Endothelial cell of umbilical vein (primary cell): Measurements from ENCODE around the gene GPD1L. TPM values are rescaled to one million over a fixed set of nuclear protein-coding genes. Genes with fewer than 3 reads are reported as not detected.

Experiments
- BruUV-seq: library from RNA; stranded (reverse); fragments of 400-500 nt; replicated peaks from 2 replicates; lab custom pipeline; 2021; lab: Mats Ljungman, UMichigan
- CTCF ChIA-PET: fragments of 300-600, 350-600 bp; sonication (Branson Sonifier 250); formaldehyde crosslinking; loops from one replicate; lab custom pipeline; 2021; ENCODE audit warnings: antibody characterized with exemption, inconsistent platforms; lab: Charles Lee
- POLR2A ChIA-PET: fragments of 300-600, 350-600 bp; sonication (Branson Sonifier 250); formaldehyde crosslinking; loops from one replicate; lab custom pipeline; 2021; ENCODE audit warnings: antibody characterized with exemption, inconsistent platforms; lab: Charles Lee
- DNase-seq: peaks from one replicate; pipeline ENCODE4 v3.0.0-alpha.2; 2011; ENCODE audit warnings: low read depth, low spot score
- FAIRE-seq: peaks from 2 replicates; lab custom pipeline; 2011; peaks lifted over from hg19 to GRCh38; lab: Jason Lieb, UNC
- H2AFZ ChIP-seq: 2 replicates; pipeline ENCODE4 v1.6.0; 2012; ENCODE audit warnings: low read depth, low read length, control low read depth, inconsistent platforms
- H3K27ac ChIP-seq: 2 replicates; pipeline ENCODE4 v1.5.1; 2011; ENCODE audit warnings: low read depth, mild to moderate bottlenecking, control low read depth, low read length, moderate library complexity; ENCODE audit not compliant: insufficient read depth
- H3K27me3 ChIP-seq, 2 experiments: 2 replicates each; pipeline versions ENCODE4 v1.6.0 to v1.6.1; 2011; ENCODE audit warnings: low read length in 2 of 2, mixed read lengths in 1 of 2; ENCODE audit not compliant: control insufficient read depth in 2 of 2, insufficient read depth in 2 of 2
- H3K36me3 ChIP-seq, 2 experiments: 2 replicates in 1 of 2; 3 replicates in 1 of 2; pipeline ENCODE4 v1.5.1; 2011; ENCODE audit warnings: low read length in 2 of 2, mild to moderate bottlenecking in 1 of 2, moderate library complexity in 1 of 2; ENCODE audit not compliant: control insufficient read depth in 2 of 2, insufficient read depth in 2 of 2; ENCODE audit errors: extremely low read depth in 1 of 2
- H3K4me1 ChIP-seq: 3 replicates; pipeline ENCODE4 v1.5.1; 2011; ENCODE audit warnings: mild to moderate bottlenecking, low read length; ENCODE audit not compliant: control insufficient read depth, insufficient read depth; ENCODE audit errors: extremely low read depth
- H3K4me2 ChIP-seq: 2 replicates; pipeline ENCODE4 v1.6.1; 2011; ENCODE audit warnings: low read length, control low read depth, mixed read lengths; ENCODE audit not compliant: insufficient read depth
- H3K4me3 ChIP-seq, 3 experiments: fragments of 200-600 bp in 1 of 3; sonication (generic), shearing (Covaris generic) in 1 of 3; replicated peaks in 1 of 3; 2 replicates each; pipeline ENCODE4 v1.5.1; 2011 to 2016; ENCODE audit warnings: control low read depth in 3 of 3, low read length in 3 of 3, mild to moderate bottlenecking in 2 of 3, inconsistent platforms in 1 of 3, low read depth in 1 of 3, moderate library complexity in 1 of 3; ENCODE audit not compliant: insufficient read depth in 1 of 3
- H3K79me2 ChIP-seq: 2 replicates; pipeline ENCODE4 v1.6.0; 2012; ENCODE audit warnings: low read length, inconsistent platforms; ENCODE audit not compliant: control insufficient read depth, insufficient read depth
- H3K9ac ChIP-seq: replicated peaks from 2 replicates; pipeline ENCODE3; 2011; ENCODE audit warnings: low read length, control low read depth; ENCODE audit not compliant: insufficient read depth; ENCODE audit errors: extremely low read depth
- H3K9me1 ChIP-seq: replicated peaks from 3 replicates; pipeline ENCODE4 v1.6.0; 2011; ENCODE audit warnings: mild to moderate bottlenecking, low read length; ENCODE audit not compliant: control insufficient read depth, insufficient read depth; ENCODE audit errors: extremely low read depth
- H3K9me3 ChIP-seq: replicated peaks from 2 replicates; pipeline ENCODE4 v1.5.1; 2012; ENCODE audit warnings: low read length, inconsistent platforms; ENCODE audit not compliant: control insufficient read depth, insufficient read depth
- H4K20me1 ChIP-seq: replicated peaks from 2 replicates; pipeline ENCODE3; 2011; ENCODE audit warnings: mild to moderate bottlenecking, low read length; ENCODE audit not compliant: control insufficient read depth, insufficient read depth; ENCODE audit errors: extremely low read depth
- CTCF ChIP-seq, 2 donors: IDR thresholded peaks; 1 replicate in 1 of 2; 2 replicates in 1 of 2; pipeline ENCODE4 v1.5.1; 2011; ENCODE audit warnings: low read length in 2 of 2, mild to moderate bottlenecking in 2 of 2, moderate library complexity in 2 of 2, control low read depth in 1 of 2, inconsistent platforms in 1 of 2, low read depth in 1 of 2; ENCODE audit not compliant: insufficient read depth in 1 of 2; ENCODE audit errors: extremely low read depth in 1 of 2
- EZH2 ChIP-seq: IDR thresholded peaks from 2 replicates; pipeline ENCODE4 v1.6.1; 2012; ENCODE audit warnings: borderline replicate concordance, low read depth, mild to moderate bottlenecking, moderate library complexity, low read length, inconsistent platforms; ENCODE audit not compliant: severe bottlenecking
- FOS ChIP-seq: IDR thresholded peaks from 2 replicates; pipeline ENCODE4 v1.6.1; 2011; ENCODE audit warnings: mild to moderate bottlenecking, low read length, moderate library complexity, borderline replicate concordance; ENCODE audit not compliant: insufficient read depth
- GATA2 ChIP-seq: IDR thresholded peaks from 2 replicates; pipeline ENCODE4 v1.7.0; 2011; ENCODE audit warnings: low read depth, mild to moderate bottlenecking, moderate library complexity, mixed read lengths, low read length; ENCODE audit not compliant: insufficient read length, insufficient read depth
- JUN ChIP-seq: IDR thresholded peaks from 2 replicates; pipeline ENCODE4 v1.6.1; 2011; ENCODE audit warnings: borderline replicate concordance, low read depth; ENCODE audit not compliant: insufficient read length, insufficient read depth
- MAX ChIP-seq: IDR thresholded peaks from 2 replicates; pipeline ENCODE4 v1.6.1; 2011; ENCODE audit not compliant: insufficient read depth, insufficient read length
- MYC ChIP-seq: IDR thresholded peaks from one replicate; pipeline ENCODE4 v1.6.1; 2011; ENCODE audit warnings: mild to moderate bottlenecking, low read depth, low read length
- POLR2A ChIP-seq: IDR thresholded peaks from 2 replicates; pipeline ENCODE4 v1.6.1; 2012; ENCODE audit warnings: low read depth, mild to moderate bottlenecking, control low read depth, low read length
- POLR2AphosphoS5 ChIP-seq: IDR thresholded peaks from 2 replicates; pipeline ENCODE4 v1.6.1; 2012; ENCODE audit warnings: low read depth, mild to moderate bottlenecking, control low read depth, low read length, moderate library complexity; ENCODE audit not compliant: insufficient read depth
- dilution Hi-C: fragments of 300-500 bp; cut with MboI; formaldehyde crosslinking; loops from one replicate; pipeline ENCODE4 v1.15.0; 2019; ENCODE audit warnings: low sequenced_read_pairs; ENCODE audit not compliant: extremely low pct_ligation_motif_present
- intact Hi-C: fragments of 100-400 bp; cut with micrococcal nuclease; formaldehyde crosslinking; loops from one replicate; pipeline ENCODE4 v1.10.0; 2022
- polyA plus RNA-seq, 4 experiments: library from polyadenylated mRNA; depleted of rRNA in 3 of 4; stranded (reverse) in 3 of 4; unstranded in 1 of 4; fragments of >200 nt; gene quantifications; 2 replicates each; pipeline versions ENCODE4 v1.2.1 to v1.2.3, GENCODE V29; 2011 to 2012; ENCODE audit warnings: missing spikeins in 1 of 4
- total RNA-seq: library from RNA; stranded (reverse); gene quantifications from 2 replicates; pipeline ENCODE4 v1.2.3, GENCODE V29; 2021

Gene GPD1L
- total and polyA plus RNA-seq, 2 donors (not counting 3 experiments of a cell fraction or from before 2014, with no cell fraction given), result 5.1 to 12.9 TPM

- Histone ChIP-seq H3K27ac (no peak overlapping the region), H3K9ac (no peak overlapping the region), H3K79me2 (no peaks in the 10 kb centered on the region), H3K36me3 (no peaks in the 10 kb centered on the region), H3K27me3 (no peaks in the 10 kb centered on the region), H3K4me1 (no peaks in the 10 kb centered on the region), H2AFZ (no peak overlapping the region), H3K4me2 (no peak overlapping the region), H4K20me1 (no peaks in the 10 kb centered on the region), H3K9me1 (no peaks in the 10 kb centered on the region), H3K4me3 (no peak overlapping the region), H3K9me3 (no peaks in the 10 kb centered on the region)
- TF ChIP-seq EZH2 (no peak), MYC (no peak), JUN (no peak), MAX (no peak), POLR2A (no peak), CTCF (IDR thresholded peaks at IDR 0.05; ENCODE audit: extremely low read depth in 1 of 2, insufficient read depth in 1 of 2, low read depth in 1 of 2, low read length in 2 of 2) (no peak), POLR2AphosphoS5 (no peak), FOS (no peak), GATA2 (no peak)
- ChIA-PET CTCF (interaction anchor here (0.8 to 1.4 kb wide), 2 partner anchors 20 to 31 kb away, joined by 3 read pairs; no protein-coding TSS in a partner anchor), POLR2A (no interaction called here)
- intact Hi-C loops, result no loop called here
- FAIRE-seq (no peak), DNase-seq (no peak)
- dilution Hi-C loops, result no loop called here
- no TSS peak for BruUV-seq
Observed at GRCh38 chr3:32113566-32113965, 7.1 kb downstream of the GPD1L start.
